KOPT-K1 (cell line): ENCODE data around the gene SLC27A6.
"Not testable (repeated sequence)": the region's sequence is repeated elsewhere in the genome, so short reads cannot be mapped to it uniquely, and the experiment has no call there.

Experiments
- H3K27ac ChIP-seq: fragments of 200-600 bp; sonication (generic); 2 replicates; pipeline ENCODE4 v1.5.1; 2016; ENCODE audit warnings: antibody characterized with exemption, mild to moderate bottlenecking, low read depth, low read length; ENCODE audit not compliant: poor library complexity, severe bottlenecking
- H3K36me3 ChIP-seq: fragments of 200-600 bp; sonication (generic); 2 replicates; pipeline ENCODE4 v1.5.1; 2017; ENCODE audit warnings: antibody characterized with exemption, mild to moderate bottlenecking, low read length, moderate library complexity; ENCODE audit not compliant: insufficient read depth
- H3K9me3 ChIP-seq: fragments of 200-600 bp; sonication (generic); 2 replicates; pipeline ENCODE4 v1.5.1; 2017; ENCODE audit warnings: antibody characterized with exemption, low read length, mild to moderate bottlenecking; ENCODE audit not compliant: insufficient read depth, poor library complexity, severe bottlenecking

Gene SLC27A6, protein sequence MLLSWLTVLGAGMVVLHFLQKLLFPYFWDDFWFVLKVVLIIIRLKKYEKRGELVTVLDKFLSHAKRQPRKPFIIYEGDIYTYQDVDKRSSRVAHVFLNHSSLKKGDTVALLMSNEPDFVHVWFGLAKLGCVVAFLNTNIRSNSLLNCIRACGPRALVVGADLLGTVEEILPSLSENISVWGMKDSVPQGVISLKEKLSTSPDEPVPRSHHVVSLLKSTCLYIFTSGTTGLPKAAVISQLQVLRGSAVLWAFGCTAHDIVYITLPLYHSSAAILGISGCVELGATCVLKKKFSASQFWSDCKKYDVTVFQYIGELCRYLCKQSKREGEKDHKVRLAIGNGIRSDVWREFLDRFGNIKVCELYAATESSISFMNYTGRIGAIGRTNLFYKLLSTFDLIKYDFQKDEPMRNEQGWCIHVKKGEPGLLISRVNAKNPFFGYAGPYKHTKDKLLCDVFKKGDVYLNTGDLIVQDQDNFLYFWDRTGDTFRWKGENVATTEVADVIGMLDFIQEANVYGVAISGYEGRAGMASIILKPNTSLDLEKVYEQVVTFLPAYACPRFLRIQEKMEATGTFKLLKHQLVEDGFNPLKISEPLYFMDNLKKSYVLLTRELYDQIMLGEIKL

GRCh38 chr5:128965011-128965637 lies at the start of gene SLC27A6:
Gene SLC27A6 (plus strand): TSS chr5:128965488. CDS start chr5:128966138, 650 bp downstream.
- Histone ChIP-seq H3K36me3 (no peaks in the 10 kb centered on the region), H3K27ac (no peak within 1 kb of the TSS), H3K9me3 (no peaks in the 10 kb centered on the region)

DNA sequence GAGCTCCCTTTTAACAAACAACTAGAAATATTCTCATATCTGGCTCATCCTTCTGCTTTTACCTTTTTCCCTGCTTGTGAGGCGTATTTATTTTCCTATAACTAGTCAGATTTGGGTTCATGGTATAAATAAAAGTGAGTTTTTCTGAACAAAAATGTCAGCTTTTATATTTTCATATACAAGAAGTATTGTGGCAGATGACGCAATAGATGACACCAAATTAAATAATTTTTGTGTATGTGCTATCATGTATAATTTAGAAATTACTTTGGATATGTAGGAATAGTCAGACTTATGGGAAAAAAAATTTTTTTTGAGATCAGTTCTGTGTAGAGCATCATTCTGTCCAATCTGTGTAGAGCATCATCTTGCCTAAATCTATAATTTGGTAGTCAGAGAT lies 45.7 kb upstream of the SLC27A6 start:
- Histone ChIP-seq H3K36me3 (no peaks in the 10 kb centered on the region), H3K9me3 (no peaks in the 10 kb centered on the region), H3K27ac (no peak overlapping the region)

GRCh38 chr5:128920345-128921215 lies 44.7 kb upstream of the SLC27A6 start:
- no peaks in the 10 kb centered on the region for H3K36me3 ChIP-seq
- no peak overlapping the region for H3K27ac ChIP-seq
- H3K9me3 ChIP-seq = no peaks in the 10 kb centered on the region

DNA sequence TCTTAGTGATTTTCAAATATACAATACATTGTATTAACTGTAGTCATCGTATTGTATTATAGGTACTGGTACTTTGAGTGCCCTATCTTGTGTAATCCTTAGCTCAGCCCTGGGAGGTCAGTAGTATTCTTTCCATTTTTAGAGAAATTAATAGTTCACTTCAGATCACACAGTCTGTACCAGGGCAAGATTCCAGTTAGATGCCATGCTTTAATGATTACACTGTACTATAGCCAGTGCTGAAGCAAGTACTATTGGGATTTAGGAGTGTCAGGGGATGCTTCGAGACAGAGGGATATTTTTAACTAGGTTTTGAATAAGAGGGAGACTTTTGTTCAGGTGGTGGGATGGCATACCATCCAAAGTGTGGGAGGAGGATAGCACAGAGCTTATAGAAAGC lies 41.0 kb upstream of the SLC27A6 start:
- H3K9me3 ChIP-seq = no peaks in the 10 kb centered on the region
- H3K27ac ChIP-seq = no peak overlapping the region

DNA sequence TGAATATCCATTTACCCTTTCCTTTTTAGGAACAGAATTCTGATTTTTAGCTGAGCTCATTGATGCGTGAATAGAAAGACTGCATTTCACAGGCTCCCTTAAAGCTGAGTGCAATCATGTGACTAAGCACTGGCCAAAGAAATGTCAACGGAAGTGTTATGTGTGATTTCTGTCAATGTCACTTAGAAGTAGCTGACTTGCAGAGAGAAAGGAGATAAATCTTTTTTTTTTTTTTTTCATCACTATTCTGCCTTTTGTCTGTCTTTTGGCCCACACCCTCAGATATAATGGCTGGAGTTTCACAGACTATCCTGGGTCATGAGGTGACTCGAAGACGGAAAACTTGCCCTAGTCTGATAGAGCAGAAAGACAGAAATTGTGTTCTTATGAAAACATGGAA lies 39.3 kb upstream of the SLC27A6 start:
- Histone ChIP-seq H3K36me3 (no peaks in the 10 kb centered on the region), H3K9me3 (no peaks in the 10 kb centered on the region), H3K27ac (no peak overlapping the region)

More for the DNA sequence above, 41.0 kb upstream of the SLC27A6 start:
- H3K36me3 ChIP-seq = no peaks in the 10 kb centered on the region

DNA sequence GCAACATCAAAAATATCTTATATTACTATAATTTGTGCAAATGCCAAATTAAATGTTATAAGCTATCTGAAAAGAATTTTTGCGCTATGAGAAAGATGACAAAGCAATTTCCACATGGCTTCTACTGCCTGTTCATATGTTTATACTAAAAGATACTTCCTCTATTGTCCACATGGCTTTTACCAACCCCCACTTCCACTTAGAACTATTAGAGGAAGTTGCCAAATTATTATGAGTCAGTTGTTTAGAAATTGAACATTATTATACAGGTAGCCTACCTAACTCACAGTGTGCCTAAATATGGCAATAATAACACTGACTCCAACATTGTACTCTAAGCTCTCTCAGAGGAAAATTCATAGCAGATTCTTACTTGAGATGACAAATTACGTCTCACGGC lies 37.6 kb upstream of the SLC27A6 start:
- no peaks in the 10 kb centered on the region for H3K36me3 ChIP-seq
- H3K9me3 ChIP-seq = no peaks in the 10 kb centered on the region
- H3K27ac ChIP-seq = no peak overlapping the region

DNA sequence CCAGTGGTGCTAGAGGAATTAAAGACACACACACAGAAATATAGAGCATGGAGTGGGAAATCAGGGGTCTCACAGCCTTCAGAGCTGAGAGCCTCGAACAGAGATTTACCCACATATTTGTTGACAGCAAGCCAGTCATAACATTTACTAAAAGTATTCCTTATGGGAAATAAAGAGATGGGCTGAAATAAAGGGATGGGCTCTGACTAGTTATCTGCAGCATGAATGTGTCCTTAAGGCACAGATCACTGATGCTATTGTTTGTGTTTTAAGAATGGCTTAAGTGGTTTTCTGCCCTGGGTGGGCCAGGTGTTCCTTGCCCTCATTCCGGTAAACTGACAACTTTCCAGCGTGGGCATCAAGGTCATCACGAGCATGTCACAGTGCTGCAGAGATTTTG lies 33.1 kb upstream of the SLC27A6 start:
- not testable (repeated sequence) for H3K27ac ChIP-seq, H3K36me3 ChIP-seq

DNA sequence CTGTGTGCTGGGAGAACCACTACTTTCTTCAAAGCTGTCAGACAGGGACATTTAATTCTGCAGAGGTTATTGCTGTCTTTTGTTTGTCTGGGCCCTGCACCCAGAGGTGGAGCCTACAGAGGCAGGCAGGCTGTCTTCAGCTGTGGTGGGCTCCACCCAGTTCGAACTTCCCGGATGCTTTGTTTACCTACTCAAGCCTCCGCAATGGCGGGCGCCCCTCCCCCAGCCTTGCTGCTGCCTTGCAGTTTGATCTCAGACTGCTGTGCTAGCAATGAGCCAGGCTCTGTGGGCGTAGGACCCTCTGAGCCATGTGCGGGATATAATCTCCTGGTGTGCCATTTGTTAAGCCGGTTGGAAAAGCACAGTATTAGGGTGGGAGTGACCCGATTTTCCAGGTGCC lies 22.2 kb upstream of the SLC27A6 start:
- H3K36me3 ChIP-seq, H3K27ac ChIP-seq, H3K9me3 ChIP-seq: not testable (repeated sequence)

More for the DNA sequence above, 33.1 kb upstream of the SLC27A6 start:
- not testable (repeated sequence) for H3K9me3 ChIP-seq

DNA sequence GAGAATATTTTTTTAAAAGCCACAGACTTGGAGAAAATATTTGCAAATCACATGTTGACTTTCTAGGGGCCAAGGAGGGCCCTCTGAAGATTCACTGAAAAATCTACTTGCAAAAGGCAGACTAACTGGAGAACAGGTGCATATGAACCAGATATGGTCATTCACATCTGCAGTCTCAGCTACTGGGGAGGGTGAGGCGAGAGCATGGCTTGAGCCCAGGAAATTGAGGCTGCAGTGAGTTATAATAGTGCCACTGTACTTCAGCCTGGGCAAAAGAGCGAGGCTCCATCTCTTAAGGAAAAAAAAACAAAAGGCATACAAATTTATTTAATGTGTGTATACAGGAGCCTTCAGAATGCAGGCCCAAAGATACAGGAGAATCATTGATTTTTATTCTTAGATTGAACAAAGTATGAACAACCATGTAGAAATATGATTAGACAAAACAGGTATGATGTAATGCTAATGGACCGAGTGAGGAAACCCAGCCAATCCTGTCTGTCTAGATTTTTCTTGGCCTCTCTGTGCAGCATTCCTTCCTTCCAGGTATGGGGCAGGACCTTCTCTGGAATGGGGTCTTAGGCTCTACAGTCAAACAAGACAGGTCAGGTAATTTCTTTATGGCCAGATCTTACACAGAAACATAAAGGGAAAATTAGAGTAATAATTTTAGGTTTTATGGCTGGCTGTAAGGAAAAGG lies 15.3 kb upstream of the SLC27A6 start:
- Histone ChIP-seq H3K36me3 (no peaks in the 10 kb centered on the region), H3K9me3 (no peaks in the 10 kb centered on the region), H3K27ac (no peak overlapping the region)

GRCh38 chr5:128951301-128951700 lies 14.0 kb upstream of the SLC27A6 start:
- not testable (repeated sequence) for H3K36me3 ChIP-seq, H3K27ac ChIP-seq, H3K9me3 ChIP-seq

DNA sequence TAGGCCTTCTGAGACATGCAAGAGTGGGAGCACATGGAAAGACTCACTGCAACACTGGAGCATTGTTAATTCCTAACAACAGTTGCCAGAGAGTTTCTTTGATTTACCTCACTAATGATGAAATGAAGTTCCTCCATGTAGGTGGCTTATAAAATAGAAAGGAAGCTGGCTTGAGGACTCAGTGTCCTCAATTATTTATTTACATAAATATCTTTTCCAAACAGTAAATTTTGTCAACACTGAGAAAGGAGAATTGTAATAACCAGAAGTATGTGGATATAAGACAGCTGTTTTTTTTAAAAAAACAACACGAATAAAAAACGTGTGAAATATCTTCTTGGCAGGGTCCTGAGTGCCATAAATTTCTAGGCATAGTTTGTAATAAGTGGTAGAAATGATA lies 9.1 kb upstream of the SLC27A6 start:
- Histone ChIP-seq H3K27ac (no peak overlapping the region), H3K36me3 (no peaks in the 10 kb centered on the region), H3K9me3 (no peaks in the 10 kb centered on the region)

DNA sequence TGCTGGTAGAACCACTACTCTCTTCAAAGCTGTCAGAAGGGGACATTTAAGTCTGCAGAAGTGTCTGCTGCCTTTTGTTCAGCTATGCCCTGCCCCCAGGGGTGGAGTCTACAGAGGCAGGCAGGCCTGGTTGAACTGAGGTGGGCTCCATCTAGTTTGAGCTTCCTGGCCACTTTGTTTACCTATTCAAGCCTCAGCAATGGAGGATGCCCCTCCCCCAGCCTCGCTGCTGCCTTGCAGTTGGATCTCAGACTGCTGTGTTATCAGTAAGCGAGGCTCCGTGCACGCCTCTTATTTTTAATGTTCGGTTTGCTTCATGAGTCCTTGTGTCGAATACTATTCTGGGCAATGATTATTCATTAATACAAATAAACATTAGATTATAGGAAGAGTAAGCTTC lies 3.1 kb upstream of the SLC27A6 start:
- Histone ChIP-seq H3K9me3 (no peaks in the 10 kb centered on the region), H3K27ac (no peak overlapping the region), H3K36me3 (no peaks in the 10 kb centered on the region)

- no peak overlapping the region for H3K27ac ChIP-seq
- no peaks in the 10 kb centered on the region for H3K36me3 ChIP-seq
- H3K9me3 ChIP-seq = no peaks in the 10 kb centered on the region
Measured at GRCh38 chr5:128965638-128966302, 482 bp downstream of the SLC27A6 start.

- Histone ChIP-seq H3K36me3 (no peaks in the 10 kb centered on the region), H3K27ac (no peak overlapping the region), H3K9me3 (no peaks in the 10 kb centered on the region)
Measured at GRCh38 chr5:128966375-128966774, 1.1 kb downstream of the SLC27A6 start.
